ENCODE results near the gene CYP2W1. TPM values are rescaled to one million over a fixed set of nuclear protein-coding genes. Genes with fewer than 3 reads are reported as not detected.

The CYP2W1 gene
- total RNA-seq, 1 donor from 2014 or later: not detected

Small RNA genes within 50 kb of the gene (microRNA-seq; reads per million reads assigned to microRNA genes)
- gene MIR339: 2,543 reads per million, percentile 88 among the genes with 10 or more reads in this experiment

Other genes with a start within 250 kb of the CYP2W1 start
- 109 and 121 TPM in 2 replicates for gene SUN1, start 150.7 kb upstream of the CYP2W1 start, total RNA-seq
- 32.1 and 43.0 TPM in 2 replicates for gene GET4, start 106.6 kb upstream of the CYP2W1 start, total RNA-seq
- gene ADAP1, start 28.5 kb upstream of the CYP2W1 start, total RNA-seq: 4.7 and 4.8 TPM in 2 replicates
- gene COX19, start 7.6 kb upstream of the CYP2W1 start, total RNA-seq: 13.4 and 13.8 TPM in 2 replicates
- 1.7 and 3.4 TPM in 2 replicates for gene GPR146, start 61.4 kb downstream of the CYP2W1 start, total RNA-seq
- 13.7 and 17.4 TPM in 2 replicates for gene GPER1, start 104.9 kb downstream of the CYP2W1 start, total RNA-seq
- 40.1 and 45.5 TPM in 2 replicates for gene ZFAND2A, start 177.0 kb downstream of the CYP2W1 start, total RNA-seq
- not detected in 2 replicates for gene UNCX, start 249.7 kb downstream of the CYP2W1 start, total RNA-seq